Measurements from ENCODE around the gene MAGEB4.

MAGEB4 gene

DNA sequence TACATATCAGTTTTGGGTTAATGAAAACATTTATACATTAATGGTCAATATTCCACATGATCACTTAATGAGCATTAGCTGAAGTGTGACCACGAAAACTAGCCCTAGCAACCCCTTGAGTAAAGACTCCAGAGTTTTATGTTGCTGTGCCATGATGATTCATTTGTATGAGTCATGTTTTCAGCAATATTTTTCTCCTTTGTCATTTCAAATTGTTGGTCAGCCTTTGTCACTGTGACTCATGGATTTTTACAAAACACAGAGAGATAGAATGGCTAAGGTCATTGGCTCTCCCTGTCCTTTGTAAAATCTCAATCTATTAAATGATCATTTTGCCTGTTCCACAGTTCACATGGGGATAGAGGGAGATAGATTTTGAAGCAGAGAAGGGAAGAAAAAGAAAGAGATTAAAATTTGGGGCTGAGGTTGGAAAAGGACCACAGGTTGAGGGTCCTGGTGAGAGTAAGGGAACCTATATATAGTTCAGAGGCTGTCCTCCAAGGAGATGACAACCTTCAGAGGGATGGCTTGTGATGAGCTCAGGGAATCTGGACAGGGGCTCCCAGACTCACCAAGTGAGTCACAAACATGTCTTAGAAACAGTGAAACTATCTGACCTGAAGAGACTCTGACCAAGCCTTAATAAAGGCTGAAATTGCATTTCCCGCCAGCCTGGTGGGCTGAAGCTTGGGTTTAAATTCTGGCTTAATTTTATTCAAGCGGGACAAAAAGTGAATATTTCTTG, 41.8 kb downstream of the MAGEB4 start:
- no peak for DNase-seq (ENCODE audit: low read depth)

Data from stimulated activated CD4-positive, alpha-beta T cell treated with anti-CD3 and anti-CD28 coated beads, Interleukin-2, amount 100 ng/mL, for 4 hours (primary cell).